ENCODE data around the gene ZFP82.

The ZFP82 gene

DNA sequence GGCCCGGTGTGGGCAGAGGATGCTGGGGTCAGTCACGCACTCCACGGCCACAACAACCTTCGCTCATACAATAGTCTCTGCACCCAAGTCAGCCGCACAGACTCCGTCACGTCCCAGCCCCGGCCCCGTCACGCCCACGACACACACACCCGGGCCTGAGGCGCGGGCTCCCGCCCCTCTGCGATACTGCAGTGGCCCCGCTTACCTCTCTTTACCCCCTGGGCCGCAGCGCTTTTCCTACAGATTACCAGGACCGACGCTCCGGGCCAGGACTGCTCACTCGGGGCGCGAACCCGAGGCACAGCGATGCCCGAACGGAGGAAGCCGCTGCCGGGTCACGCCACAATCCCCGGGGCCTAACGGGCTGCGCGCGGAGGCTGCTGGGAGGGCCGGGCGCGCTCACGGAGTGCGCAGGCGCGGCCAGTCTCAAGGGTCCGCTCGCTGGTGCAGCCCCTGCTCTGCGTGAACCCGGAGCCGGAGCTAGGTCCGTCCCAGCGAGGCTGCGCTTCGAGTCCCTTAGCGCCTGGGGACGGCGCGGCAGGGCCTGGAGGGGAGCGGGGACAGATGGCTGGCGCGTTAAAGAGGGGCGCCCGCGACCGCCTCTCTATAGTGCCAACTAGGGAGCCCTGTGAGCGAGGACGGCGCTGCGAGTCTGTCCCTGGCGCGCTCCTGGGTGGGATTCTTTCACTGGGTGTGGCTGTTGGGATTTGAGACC, at the start of gene ZFP82:
Gene ZFP82 (minus strand): TSS at position 358 of the 715 bp plus-strand sequence. CDS start 8,855 bp downstream, outside the sequence.
- DNase-seq (ENCODE audit: low read depth in 2 of 2), result peak; percentile 70 to 76

DNA sequence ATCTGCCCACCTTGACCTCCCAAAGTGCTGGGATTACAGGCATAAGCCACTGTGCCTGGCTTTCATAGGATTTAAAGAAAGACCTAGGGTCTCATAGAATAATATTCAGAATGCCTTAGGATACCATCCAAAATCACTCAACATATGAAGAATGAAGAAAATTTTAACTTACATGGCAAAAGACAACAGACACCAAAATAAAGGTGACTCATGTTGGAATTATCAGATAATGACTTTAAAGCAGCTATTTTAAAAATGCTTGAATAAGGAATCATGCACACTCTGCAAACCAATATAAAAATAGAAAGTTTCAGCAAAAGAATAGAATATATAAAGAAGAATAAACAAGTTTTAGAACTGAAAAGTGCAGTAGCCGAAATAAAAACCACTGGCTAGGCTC, 41.6 kb upstream of the ZFP82 start:
- no peak for DNase-seq (ENCODE audit: low read depth in 2 of 2)

DNA sequence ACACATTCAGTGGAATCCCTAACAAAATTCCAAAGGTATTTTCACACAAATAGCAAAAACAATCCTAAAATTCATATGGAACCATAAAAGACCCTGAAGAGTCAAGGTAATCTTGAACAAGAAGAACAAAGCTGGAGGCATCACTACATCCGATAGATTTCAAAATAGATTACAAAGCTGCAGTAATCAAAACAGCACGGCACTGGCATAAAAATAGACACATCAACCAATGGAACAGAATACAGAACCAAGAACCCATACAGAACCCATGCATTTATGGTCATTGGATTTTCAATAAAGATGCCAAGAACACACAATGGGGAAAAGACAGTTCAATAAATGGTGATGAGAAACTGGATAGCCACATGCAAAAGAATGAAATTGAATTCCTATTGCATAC, 38.4 kb upstream of the ZFP82 start:
- no peak for DNase-seq (ENCODE audit: low read depth in 2 of 2)

DNA sequence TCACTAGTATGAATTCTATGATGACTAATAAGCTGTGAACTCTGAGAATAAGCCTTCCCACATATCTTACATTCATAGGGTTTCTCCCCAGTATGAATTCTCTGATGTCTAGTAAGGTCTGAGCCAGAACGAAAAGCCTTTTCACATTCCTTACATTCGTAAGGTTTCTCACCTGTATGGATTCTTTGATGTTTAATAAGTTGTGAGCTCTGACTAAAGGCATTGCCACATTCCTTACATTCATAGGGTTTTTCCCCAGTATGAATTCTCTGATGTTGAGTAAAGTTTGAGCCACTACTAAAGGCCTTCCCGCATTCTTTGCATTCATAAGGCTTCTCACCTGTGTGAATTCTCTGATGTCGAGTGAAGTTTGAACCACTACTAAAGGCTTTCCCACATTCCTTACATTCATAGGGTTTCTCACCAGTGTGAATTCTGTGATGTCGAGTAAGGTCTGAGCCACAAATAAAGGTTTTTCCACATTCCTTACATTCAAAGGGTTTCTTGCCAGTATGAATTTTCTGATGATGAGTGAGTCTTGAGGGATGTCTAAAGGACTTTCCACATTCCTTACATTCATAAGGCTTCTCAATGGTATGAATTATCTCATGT, 30.7 kb upstream of the ZFP82 start:
- DNase-seq (ENCODE audit: low read depth in 2 of 2), result no peak

DNA sequence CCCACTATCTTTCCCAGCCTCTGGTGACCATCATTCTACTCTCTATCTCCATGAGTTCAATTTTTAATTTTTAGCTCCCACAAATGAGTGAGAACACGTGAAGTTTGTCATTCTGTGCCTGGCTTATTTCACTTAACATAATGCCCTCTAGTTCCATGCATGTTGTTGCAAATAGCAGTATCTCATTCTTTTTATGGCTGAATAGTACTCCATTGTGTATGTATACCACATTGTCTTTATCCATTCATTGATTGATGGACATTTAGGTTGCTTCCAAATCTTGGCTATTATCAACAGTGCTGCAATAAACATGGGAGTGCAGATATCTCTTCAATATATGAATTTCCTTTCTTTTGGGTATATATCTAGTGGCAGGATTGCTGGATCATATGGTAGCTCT, 22.9 kb upstream of the ZFP82 start:
- DNase-seq (ENCODE audit: low read depth in 2 of 2), result no peak

DNA sequence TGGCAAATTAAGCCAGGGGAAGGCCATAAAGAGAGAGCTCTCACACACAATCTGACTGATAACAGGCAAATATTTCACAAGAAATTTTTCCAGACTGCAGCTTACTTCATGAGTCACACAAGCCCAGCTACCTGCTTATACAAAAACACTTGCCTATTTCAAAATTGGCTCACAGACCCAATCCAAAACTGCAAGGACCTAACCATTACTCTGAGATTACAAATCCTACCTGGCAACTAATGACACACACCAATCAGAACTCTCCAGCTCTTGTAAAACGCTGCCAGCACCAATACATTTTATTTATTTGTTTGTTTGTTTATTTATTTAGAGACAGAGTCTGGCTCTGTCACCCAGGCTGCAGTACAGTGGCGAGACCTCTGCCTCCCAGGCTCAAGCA, 18.1 kb upstream of the ZFP82 start:
- no peak for DNase-seq (ENCODE audit: low read depth in 2 of 2)

DNA sequence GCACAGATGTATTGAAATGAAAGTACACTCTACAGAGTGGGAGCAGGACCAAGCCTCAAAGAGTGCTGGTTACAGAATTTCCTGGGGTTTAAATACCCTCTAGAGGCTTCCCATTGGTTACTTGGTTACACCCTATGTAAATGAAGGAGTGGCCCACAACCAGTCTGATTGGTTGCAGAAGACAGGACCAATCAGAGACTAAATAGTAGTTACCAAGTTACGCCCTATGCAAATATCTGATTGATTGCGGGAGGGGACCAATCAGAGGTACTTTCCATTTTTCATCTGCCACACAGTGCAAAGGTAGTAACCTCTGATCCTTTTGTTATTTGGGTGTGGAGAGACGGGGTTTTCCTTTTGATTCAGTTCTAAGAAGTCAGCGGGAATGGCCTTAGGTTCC, 5.5 kb upstream of the ZFP82 start:
- no peak for DNase-seq (ENCODE audit: low read depth in 2 of 2)

DNA sequence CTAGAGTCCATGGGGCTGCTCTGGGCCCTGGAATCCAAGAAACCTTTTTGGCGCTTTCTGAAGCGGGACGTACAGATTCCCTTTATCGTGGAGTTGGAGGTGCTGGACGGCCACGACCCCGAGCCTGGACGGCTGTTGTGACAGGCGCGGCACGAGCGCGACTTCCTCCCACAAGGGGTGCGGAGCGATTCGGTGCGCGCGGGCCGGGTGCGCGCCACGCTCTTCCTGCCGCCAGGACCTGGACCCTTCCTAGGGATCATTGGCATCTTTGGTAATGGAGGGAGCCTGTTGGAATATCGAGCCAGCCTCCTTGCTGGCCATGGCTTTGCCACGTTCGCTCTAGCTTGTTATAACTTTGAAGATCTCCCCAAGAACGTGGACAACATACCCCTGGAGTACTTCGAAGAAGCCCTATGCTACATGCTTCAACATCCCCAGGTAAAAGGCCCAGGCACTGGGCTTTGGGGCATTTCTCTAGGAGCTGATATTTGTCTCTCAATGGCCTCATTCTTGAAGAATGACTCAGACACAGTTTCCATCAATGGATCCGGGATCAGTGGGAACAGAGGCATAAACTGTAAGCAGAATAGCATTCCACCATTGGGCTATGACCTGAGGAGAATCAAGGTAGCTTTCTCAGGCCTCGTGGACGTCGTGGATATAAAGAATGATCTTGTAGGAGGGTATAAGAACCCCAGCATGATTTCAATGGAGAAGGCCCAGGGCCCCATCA, 3.5 kb upstream of the ZFP82 start:
- no peak for DNase-seq (ENCODE audit: low read depth in 2 of 2)

DNA sequence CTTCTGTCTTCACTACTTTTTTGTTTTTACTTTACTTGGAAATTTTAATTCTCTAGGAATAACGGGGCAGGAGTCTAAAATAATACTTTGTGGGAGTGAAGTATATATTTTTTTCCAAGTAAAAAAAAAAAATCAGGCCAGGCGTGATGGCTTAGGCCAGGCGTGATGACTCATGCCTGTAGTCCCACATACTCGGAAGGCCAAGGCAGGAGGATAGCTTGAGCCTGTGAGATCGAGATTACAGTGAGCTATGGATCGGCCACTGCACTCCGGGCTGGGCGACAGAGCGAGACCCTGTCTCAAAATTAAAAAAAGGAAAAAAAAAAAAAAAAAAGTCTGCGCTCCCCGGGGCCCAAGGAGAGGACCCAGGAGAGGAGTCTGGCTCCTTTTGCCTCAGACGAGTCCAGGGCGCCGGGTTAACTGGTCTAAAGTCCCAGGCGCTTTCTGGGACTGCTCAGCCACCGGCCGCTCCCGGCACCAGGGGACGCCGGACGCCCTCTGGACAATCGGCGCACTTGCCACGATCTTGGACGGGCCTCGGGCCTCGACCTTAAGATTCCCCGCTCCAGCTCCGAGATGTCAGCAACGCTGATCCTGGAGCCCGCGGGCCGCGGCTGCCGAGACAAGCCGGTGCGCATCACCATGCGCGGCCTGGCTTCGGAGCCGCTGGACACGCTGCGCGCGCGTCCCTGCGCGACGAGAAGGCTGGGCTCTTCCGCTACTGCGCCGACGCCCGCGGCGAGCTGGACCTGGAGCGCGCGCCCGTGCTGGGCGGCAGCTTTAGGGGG, 2.7 kb upstream of the ZFP82 start:
- DNase-seq (ENCODE audit: low read depth in 2 of 2), result no peak

DNA sequence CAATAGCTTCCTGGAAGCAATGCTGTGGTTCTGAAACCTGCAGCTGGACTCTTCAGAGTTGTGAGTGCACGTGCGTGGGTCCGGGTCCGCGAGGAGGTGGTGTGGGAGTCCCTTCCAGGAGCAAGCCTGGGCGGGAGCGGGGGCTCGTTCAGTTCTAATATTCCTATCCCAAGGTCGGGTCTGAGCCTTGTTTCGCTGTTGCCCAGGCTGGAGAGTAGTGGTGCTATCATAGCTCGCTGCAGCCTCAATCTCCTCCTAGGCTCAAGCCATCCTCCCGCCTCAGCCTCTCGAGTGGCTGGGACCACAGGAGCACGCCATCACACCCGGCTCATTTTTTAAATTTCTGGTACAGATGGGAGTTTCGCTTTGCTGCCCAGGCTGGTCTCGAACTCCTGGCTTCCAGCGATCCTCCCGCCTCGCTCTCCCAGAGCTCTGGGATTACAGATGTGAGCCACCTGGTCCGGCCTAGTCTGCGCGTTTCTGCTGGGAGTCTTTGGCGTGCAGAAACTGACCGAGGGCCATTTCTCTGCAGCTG, 625 bp downstream of the ZFP82 start:
- DNase-seq (ENCODE audit: low read depth in 2 of 2), result no peak

DNA sequence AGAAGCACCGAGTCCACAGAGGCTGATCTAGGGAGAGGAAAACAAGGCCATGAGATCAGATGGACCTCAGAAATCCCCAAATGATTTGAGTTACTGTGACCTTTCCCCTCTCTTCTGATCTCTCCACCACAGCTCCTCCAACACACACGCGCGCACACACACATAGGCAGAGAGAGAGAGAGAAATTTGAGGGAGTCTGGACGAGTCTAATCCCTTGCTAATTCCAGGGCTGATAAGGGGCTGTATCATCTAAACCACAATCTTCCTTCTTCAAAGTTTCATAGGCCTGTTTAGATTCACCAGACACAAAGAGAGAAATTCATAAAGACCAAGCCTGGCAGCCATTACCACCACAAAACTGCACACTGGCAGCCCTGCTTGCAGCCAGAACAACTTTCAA, 8.6 kb downstream of the ZFP82 start:
- DNase-seq (ENCODE audit: low read depth in 2 of 2), result no peak

DNA sequence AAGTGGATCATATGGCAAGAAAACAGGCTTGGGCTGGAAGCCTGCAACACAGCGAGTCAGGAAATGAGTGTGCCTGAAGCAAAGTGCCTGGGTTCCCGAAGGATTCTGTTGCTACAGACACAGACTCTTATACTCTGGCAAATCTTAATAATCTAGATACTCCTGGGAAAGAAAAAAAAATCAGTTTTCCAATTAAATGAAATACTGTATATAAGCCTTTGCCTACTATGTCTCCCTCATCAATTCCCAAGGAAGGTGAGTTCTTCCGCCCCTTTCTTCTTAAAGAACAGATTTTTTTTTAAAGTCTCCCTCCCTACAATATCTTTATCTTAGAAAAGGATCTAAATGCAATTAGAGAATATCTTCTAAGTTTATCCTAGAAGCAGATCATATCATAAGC, 10.3 kb downstream of the ZFP82 start:
- no peak for DNase-seq (ENCODE audit: low read depth in 2 of 2)

DNA sequence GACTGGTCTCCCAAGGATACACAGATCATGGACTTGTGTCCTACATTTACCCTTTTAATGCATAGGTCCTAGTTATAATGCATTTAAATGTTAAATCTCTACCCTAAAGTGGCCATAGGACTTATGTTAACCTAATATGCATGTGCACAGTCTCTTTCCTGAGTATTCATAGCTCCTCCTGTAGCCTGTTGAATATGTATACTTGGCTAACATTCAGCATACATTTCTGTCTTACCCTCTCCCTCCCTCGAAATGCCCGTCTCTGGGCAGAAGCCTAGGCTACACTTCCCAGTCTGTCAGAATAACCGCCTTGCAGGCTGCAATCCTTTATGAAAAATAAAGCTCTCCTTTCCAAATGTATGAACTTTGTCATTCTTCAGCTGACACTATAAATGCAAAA, 13.9 kb downstream of the ZFP82 start:
- no peak for DNase-seq (ENCODE audit: low read depth in 2 of 2)

DNA sequence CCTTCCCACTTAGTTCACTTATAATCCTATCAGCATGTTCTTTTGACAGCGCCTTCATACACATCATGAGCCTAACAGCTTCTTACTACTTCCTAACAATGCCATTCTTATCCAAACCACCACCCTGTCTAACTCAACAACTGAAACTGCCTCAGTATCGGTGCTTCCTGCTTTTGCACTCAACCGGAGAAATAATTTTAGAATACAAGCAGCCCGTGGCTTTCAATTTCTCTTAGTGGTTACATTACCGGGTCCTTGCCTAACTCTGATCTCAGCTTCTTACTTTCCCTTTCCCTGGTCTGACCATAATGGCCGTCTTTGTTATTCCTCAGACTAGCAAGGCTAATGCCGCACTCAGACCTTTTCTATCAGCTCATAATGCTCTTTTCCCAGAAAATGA, 17.0 kb downstream of the ZFP82 start:
- no peak for DNase-seq (ENCODE audit: low read depth in 2 of 2)

DNA sequence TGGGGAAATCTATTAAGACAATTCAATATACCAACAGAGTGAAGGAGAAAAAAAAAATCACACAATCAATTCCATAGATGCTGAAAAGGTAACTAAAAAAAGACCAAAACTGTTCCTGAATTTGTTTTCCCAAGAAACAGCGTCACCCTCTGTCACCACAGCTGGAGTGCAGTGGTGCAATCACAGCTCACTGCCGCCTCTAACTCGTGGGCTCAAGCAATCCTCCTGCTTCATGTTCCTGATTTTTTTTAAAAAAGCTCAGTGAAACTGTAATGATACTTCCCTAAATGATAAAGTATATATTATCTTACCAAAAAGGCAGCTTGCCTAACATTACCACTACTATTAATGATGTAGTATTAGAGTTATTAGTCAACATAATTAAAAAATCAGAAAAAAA, 19.9 kb downstream of the ZFP82 start:
- no peak for DNase-seq (ENCODE audit: low read depth in 2 of 2)

DNA sequence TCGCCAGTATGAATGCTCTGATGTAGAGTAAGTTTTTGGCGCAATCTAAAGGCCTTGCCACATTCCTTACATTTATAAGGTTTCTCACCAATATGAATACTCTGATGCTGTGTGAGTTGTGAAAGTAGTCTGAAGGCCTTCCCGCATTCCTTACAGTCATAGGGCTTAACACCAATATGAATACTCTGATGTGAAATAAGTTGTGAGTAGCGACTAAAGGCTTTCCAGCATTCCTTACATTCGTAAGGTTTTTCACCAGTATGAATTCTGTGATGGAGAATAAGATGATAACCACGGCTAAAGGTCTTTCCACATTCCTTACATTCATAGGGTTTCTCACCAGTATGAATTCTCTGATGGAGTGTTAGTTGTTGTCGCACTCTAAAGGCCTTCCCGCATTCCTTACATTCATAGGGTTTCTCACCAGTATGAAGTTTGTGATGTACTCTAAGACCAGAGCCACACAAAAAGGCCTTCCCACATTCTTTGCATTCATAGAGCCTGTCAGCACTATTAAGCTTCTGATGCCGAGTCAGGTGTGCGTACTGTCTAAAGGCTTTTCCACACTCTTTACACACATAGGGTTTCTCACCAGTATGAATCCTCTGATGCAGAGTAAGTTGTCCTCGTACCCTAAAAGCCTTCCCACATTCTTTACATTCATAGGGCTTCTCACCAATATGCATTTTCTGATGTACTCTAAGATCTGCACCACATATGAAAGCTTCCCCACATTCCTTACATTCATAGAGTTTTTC, 25.3 kb downstream of the ZFP82 start:
- no peak for DNase-seq (ENCODE audit: low read depth in 2 of 2)

DNA sequence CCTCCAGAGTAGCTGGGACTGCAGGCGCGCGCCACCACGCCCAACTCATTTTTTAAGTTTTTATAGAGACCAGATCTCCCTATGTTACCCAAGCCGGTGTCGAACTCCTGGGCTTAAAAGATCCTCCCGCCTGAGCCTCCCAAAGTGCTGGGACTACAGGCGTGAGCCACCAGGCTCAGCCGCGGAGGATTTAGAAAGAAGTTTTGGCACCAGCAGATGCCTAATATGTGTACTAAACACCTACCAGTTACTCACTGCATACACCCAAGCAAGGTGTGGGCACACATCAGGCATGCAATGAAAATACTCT, 39.0 kb downstream of the ZFP82 start:
- no peak for DNase-seq (ENCODE audit: low read depth in 2 of 2)

DNA sequence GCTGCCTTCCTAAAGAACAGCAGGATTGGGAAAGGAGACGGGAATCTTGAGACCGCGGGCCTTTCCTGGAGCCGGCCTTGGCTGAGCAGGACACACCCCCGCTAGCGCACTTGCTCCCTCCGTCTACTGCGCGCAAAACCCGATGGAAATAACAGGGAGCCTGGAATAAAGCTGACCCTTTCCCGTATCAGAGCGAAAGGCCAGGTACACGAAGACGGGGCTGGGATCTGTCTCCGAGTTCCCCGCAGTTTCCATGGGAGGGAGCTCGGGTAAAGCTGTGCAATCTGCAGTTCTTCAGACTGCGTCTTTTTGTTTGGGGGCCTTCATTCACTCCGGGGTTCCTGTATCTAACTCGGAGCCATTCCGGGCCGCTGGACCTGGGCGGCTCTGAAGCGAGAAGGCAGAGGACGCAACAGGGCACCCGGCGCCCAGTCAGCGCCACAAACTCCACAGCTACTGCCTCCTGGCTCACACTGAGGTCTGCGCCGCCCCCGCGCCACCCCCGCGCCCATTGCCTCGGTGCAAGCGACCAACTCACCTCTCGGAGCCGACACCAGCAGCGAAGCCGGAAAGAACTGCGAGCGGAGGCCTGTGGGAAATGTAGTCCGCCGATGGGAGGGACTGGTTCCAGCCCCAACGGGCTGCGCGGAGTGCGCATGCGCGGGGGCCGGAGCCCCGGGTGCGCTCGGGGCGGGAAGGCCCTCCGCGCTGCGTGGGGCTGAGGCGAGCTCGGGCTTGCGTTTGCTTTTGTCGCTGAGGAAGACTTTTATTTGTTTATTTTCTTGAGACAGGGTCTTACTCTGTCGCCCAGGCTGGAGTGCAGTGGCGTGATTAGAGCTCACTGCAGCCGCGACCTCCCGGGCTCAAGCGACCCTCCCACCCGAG, 39.6 kb downstream of the ZFP82 start, which contains the start of gene ZFP14:
Gene ZFP14 (minus strand): TSS at position 577 of the 885 bp plus-strand sequence. CDS start 11,309 bp downstream, outside the sequence.
- peak; percentile 91 to 93 for DNase-seq (ENCODE audit: low read depth in 2 of 2)

DNA sequence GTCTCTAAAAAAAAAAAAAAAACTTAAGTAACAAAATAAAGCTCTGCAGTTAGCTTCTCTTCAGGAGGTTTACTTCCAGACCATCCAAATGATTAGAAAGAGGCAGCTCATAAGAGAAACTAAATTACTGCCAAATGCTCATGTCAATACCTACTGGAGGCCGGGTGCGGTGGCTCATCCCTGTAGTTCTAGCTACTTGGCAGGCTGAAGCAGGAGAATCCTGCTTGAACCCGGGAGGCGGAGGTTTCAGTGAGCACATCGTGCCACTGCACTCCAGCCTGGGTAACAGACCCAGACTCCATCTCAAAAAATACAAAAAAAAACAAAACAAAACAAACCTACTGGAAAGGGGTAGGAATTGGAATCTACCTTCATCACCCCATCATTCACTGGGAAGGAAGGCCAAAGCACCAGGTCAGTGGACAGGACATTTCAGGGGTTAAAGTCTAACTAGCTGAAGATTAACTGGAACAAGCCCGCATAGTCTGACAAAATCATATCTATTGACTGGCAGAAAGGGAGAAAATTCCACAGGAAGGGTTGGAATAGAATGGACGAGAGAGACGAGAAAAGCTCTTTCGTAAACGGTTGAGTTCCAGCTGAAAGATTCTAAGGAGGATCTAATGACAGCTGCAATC, 40.8 kb downstream of the ZFP82 start:
- DNase-seq (ENCODE audit: low read depth in 2 of 2), result no peak

DNA sequence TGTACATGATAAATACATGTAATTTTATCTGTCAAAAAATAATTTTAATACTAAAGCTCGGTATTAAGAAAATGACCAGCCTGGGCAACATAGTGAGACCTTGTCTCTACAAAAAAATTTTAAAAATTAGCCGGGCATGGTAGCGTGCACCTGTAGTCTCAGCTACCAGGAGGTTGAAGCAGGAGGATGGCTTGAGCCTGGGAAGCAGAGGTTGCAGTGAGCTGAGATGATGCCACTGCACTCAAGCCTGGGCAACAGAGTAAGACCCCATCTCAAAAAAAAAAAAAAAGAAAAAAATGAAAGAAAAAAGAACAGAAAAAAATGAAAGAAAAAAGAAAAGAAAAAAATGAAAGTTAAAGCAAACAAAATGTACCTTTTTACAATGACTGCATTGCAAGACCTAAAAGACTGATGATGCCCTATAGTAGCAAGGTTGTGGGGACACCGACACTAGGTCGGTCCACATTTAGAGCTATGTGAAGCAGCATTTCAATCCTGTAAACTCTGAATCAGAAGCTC, 44.7 kb downstream of the ZFP82 start:
- DNase-seq (ENCODE audit: low read depth in 2 of 2), result no peak
